Nucleus accumbens (tissue), 56 donors: ENCODE results near the gene SCYL3.
"Not testable (repeated sequence)": the region's sequence is repeated elsewhere in the genome, so short reads cannot be mapped to it uniquely, and the experiment has no call there.

Experiments used
- DNase-seq, 56 donors: peaks; one replicate each; lab custom pipeline; 2025; lab: John Stamatoyannopoulos, UW

Gene SCYL3

GRCh38 chr1:169893645-169894423 is at the start of gene SCYL3:
SCYL3 (minus strand) TSS chr1:169893896; CDS start chr1:169888840, 5,056 bp downstream.
- peak; percentile 81 to 98 (median 94) for DNase-seq

GRCh38 chr1:169941982-169942830 is 48.5 kb upstream of the SCYL3 start:
- DNase-seq: no peak

- DNase-seq: no peak
Measured at GRCh38 chr1:169933984-169934725, 40.5 kb upstream of the SCYL3 start.

GRCh38 chr1:169931795-169932231 is 38.1 kb upstream of the SCYL3 start:
- DNase-seq: no peak

GRCh38 chr1:169929210-169929526 is 35.5 kb upstream of the SCYL3 start:
- DNase-seq: no peak

DNA sequence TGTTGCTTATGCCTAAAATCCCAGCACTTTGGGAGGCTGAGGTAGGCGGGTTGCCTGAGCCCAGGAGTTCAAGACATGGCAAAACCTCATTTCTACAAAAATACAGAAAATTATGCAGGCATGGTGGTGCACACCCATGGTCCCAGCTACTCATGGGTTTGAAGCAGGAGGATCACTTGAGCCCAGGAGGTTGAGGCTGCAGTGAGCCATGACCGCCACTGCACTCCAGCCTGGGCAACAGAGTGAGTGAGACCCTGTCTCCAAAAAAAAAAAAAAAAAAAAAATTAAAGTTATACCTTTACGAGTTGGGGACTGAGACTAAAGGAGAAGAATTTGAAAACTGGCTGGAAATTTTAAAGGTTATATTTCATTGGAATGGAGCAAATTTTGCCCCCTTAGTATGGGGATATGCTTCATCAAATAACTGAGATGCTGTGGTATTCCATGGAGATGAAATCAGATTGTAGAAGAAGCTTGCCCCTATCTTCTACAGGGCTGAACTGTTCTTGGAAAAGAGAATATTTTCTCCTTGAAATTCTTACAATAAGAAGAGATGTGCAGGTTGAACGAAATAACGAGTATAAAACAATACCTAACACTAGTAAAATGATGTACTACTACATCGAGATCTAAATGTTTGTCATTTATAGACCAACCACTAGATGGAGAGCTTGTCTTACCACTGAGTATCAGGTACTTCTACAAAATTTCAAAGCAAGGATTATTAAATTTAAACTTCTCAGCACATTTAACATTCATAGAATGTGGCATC is 34.9 kb upstream of the SCYL3 start:
- no peak for DNase-seq

GRCh38 chr1:169925505-169926482 is 32.1 kb upstream of the SCYL3 start:
- no peak for DNase-seq

- no peak for DNase-seq
Measured at GRCh38 chr1:169924829-169925228, 31.1 kb upstream of the SCYL3 start.

DNA sequence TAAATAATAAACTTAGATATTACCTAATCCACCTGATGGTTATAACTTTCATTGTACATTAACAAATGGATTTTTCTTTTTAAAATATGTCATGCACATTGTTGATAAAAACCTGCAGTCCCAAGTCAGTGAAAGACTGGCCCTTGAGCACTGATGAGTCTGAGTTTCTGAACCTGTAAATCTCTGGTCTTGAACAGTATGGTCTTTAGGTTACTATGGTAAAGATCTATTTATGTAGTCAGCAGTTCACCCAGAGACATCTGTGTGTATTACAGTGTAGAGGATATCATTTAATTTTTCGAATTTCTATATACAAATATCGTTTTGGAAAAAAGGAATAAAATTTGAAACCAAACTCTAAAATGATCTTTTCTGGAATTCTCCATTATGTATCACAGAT is 30.4 kb upstream of the SCYL3 start:
- DNase-seq: no peak

DNA sequence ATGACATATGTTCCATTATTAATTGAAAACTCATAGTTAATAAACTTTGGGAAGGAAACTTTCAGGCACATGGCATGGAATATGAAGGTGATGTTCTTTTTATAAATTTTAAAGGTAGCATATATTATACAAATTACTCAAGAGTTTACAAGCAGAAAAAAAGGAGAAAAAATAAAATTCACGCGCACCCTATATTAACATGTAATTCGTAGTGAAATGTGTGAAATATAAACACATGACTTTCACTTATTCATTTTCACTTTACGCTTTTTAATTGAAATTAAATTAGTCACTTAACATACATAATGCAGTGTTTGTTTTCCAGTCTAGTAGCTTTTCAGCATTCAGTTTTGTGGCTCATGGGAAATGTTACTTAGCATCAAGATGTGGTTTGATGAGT is 27.4 kb upstream of the SCYL3 start:
- no peak for DNase-seq

DNA sequence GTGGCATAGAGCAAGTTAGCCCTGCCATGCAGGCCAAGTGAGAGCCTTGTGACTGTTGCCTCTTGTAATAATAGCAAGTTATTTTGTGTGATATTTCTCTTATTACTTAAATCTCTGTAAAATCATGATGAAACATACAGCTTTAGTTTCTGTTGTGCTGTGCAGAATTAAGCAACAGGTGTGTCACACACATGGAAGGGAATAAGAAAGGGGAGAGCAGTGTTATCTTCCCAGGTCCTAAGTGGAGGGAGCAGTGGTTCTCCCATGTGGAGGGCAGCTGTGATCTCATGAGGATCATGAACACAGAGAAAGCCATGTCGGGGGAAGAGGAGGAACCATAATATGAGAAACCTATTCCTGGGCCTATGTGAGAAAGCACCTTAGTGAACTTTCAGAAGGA is 25.2 kb upstream of the SCYL3 start:
- no peak for DNase-seq

- DNase-seq: not testable (repeated sequence)
Measured at GRCh38 chr1:169918220-169918619, 24.5 kb upstream of the SCYL3 start.

DNA sequence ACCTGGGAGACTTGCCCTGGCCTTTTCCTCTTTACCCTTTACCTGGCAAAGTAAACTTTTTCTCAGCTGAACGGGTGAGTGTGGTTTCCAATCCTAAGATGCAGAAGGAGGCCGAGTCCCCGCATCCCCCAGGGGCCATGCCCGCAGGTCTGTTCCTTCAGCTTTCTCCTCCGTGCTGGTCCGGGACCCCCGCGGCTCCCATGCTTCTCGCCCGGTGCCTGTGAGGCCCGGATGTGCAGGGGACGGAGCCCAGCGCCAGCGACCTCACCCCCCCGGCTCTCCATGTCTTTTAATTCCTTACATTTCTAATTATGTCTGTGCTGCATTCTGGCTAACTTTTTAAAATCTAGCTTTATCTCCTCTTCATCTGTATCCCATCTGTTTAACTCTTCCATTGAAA is 21.5 kb upstream of the SCYL3 start:
- no peak for DNase-seq

GRCh38 chr1:169914531-169914930 is 20.8 kb upstream of the SCYL3 start:
- no peak for DNase-seq

- no peak for DNase-seq
Measured at GRCh38 chr1:169909499-169909898, 15.8 kb upstream of the SCYL3 start.

GRCh38 chr1:169906938-169907337 is 13.2 kb upstream of the SCYL3 start:
- DNase-seq: no peak

- no peak for DNase-seq
Measured at GRCh38 chr1:169904834-169905233, 11.1 kb upstream of the SCYL3 start.

DNA sequence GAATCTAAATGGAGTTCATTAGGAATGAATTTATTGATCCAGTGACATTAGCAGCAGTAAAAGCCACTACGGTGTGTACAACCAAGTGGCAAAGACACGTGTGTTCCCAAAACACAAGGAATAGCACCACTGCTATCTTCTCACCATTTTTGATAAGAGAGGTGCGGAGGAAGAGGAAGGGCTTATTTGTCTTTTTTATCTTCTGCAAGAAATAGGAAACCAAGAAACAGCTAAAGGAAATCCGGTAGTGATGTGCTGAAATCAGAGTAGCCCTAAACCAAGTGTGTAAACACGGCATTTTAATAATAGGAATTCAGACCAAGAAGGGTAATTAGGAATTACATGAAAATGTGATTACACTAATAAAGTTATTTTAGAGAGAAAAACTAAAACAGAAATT is 9.1 kb upstream of the SCYL3 start:
- DNase-seq: no peak

GRCh38 chr1:169901115-169901514 is 7.4 kb upstream of the SCYL3 start:
- DNase-seq: no peak
